ENCODE results near the gene PHGDH. TPM values are rescaled to one million over a fixed set of nuclear protein-coding genes. Genes with fewer than 3 reads are reported as not detected.
A peak's percentile ranks its signal among the peaks of the same experiment; 100 is the strongest.

PHGDH gene
- total RNA-seq, 1 donor from 2014 or later, result 1.4 TPM

DNA sequence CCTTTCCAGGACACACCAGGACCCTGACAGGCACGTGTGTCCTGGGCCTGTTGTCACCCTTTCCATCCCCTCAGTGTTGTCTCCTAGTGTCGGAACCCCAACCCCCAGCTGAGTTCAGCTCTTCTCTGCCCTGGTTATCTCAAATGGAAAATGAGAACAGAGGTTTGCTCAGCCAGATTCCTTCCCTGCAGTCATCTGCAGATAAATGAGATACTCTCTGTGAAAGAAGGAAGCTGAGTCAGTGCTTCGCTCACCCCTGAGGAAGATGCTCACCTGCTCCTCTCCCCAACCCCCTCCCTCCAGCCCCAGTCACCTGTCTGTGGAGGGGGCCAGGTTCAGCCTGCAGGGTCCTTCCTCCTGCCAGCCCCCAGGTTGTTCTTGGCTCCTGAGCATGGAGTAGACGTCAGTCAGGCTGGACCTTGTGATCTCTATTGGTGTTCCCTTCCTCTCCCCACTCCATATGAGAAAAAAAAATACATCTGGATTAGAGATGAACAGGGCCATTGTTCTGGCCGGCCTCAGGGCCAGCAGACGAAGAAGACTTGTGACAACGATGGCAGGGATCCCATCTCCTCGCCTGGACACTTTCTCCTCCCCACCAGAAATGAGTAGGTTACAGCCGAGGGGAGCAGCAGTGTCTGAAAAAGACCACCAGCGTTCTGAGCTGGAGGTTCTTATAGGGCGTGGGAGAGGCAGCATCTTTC is 20.9 kb downstream of the PHGDH start:
- no peak for DNase-seq

DNA sequence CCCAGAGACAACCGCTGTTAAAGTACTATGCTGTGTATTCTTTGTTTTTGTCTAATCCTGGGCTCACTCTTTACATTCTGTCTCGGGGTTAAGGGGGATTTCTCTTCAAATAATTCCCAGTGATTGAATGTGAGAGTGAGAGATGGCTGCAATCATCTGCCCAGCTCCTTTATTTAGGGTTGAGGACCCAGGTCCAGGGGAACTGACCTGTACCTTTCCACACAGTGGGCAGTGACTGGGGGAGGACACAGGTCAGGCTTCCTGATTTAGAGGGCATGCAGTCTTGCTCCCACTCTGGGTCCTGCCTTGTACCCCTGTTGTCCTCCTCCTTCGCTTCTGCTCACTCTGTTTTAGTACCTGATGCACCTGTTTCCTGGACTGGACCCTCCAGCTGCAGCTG is 22.0 kb downstream of the PHGDH start:
- no peak for DNase-seq

DNA sequence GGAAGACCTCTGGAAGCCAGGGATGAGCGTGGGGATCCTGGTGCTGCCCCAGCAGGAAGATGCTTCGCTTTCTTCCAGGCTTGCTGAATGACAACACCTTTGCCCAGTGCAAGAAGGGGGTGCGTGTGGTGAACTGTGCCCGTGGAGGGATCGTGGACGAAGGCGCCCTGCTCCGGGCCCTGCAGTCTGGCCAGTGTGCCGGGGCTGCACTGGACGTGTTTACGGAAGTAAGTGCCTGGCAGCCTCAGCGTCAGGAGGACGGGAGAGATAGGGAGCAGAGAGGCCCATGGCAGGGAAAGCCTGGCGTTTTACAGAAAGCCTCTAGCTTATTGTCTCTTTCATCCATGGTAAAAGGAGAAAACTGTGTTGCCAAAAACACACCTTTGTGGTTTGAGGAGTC is 23.5 kb downstream of the PHGDH start:
- DNase-seq, result no peak

DNA sequence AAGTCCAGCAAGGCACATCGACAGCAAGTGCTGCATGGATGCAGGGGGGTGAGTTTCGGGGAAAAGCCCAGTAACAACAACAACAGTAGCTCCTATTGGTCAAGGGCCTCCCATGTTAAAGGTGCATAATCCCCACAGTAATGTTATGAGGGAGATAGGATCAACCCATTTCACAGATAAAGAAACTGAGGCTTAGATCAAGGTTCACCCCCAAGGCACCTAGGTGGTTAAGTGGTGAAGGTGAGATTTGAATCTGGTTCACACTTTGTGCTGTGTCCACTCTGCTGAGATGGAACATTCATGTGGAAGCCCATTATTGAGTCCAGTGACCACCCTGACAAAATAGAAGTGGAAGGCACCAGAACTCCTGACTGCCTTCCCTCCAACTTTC is 24.9 kb downstream of the PHGDH start:
- DNase-seq, result no peak

DNA sequence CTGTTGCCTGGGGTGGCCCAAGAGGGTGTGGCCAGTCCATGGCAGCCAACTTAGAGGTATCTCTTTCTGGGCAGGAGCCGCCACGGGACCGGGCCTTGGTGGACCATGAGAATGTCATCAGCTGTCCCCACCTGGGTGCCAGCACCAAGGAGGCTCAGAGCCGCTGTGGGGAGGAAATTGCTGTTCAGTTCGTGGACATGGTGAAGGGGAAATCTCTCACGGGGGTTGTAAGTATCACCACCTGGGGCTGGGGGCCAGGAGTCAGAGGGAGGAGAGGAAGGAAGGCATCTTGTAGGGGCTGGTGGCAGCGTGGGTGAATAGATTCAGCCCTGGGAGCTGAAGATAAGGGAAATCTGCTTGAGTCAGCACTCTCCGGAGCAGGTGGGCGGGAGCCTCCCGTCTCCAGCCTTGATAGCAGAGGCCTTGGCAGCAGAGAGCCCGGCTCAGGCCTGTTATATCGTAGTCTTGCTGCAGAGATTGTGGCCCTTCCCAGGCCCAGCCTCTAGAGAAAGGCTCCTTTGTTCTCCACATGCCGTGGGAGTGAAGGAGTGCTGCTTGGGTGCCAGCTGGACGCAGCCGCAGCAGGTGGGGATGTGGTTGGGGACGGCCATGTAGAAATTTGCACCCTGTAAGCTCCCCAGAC is 25.4 kb downstream of the PHGDH start:
- no peak for DNase-seq

DNA sequence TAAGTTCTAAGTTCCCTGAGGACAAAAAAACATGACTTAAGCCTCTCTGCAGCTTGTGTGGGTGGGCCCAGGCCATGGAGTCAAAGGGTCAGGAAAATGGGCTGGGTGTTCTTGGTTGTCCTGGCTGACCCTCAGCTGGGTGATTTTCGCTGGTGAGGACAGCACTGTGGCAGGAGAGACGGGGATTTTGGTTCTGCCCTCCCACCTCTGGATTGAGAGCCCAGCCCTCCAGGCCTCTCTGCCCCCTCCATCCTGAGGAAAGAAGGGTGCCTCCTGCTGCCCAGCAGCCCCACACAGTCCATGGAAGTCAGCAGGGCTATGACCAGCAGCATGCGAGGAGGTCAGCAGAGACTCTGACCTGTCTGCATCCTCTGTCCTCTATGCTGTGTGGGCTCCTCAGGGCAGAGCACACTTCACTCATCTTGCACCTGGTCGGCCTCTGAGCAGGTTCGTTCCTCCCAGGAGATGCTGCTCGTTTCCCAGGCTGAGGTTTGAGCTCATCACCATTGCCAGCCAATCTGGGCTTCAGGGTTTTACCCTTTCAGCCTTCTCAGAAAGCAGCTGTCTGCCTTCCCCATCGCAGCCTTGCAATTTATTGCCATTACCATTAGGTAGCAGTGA is 26.5 kb downstream of the PHGDH start:
- no peak for DNase-seq

DNA sequence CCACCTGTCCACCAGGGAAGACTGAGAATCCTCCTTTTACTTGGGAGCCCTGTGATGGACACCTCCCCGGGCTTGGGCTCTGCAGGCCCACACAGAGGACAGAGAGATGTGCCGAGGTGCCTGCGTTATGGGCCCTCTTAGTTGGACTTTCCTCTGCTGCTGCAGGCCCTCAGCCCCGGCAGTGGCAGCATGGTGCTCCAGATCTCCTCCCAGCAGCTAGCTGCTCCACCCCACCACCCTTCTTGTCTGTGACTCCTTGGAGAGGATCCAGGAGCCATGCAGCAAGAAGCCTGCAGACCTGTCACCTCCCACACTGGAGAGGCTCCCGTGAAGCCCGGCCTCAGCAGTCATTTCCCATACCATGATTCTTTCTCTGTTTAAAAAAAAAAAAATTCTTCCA is 27.4 kb downstream of the PHGDH start:
- DNase-seq, result no peak

DNA sequence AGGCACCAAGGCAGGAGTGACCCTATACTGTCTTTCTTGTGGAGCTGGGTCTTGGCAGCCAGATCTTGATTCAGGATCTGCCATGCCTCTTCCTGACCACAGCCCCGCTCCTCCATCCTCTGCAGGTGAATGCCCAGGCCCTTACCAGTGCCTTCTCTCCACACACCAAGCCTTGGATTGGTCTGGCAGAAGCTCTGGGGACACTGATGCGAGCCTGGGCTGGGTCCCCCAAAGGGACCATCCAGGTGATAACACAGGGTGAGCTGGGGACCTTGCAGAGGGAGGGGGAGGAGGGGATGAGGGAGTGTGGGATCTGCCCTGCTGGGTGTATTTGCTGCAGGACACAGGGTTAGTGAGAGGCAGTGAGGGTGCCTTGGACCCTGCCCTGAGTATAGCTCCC is 28.5 kb downstream of the PHGDH start:
- DNase-seq, result no peak

DNA sequence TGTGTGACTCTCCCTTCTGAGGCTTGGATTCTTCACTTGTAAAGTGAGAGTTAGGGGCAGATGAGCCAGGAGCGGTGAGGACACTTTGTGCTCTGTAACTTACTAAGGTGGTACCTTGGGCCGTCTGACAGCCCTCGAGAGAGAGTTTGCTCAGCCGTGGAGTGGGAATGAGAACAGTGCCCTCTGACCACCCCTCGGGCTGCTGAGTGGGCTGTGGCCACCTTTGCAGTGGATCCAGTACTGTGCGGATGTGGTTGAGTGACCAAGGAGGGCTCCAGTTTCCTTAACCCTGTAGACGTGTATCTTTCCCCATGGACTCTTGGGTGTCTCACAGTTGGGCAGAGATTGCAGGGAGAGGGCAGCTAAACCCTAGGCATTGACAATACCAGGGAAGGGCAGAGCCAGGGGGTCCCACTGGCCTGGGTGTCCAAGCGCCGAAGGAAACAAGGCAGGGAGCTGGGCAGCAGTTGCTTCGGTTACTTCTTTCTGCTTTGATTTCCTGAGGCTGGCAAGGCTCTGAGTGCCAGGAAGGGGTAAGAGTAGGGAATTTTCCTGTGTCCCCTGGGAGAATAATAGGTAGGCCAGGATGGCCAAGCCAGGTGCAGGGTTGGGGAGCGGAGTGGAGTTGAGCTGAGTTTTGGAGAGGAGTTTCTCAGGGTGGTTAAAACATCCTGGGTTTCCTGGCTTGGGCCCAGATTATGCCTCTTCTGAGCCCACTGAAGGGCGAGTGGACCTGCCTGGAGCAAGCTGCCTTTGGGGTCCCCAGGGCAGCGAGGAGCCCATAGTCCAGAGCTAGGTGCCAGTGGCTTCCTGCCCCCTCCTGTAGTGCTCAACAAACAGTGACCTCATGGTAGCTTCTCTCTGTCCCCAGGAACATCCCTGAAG is 29.4 kb downstream of the PHGDH start:
- no peak for DNase-seq

DNA sequence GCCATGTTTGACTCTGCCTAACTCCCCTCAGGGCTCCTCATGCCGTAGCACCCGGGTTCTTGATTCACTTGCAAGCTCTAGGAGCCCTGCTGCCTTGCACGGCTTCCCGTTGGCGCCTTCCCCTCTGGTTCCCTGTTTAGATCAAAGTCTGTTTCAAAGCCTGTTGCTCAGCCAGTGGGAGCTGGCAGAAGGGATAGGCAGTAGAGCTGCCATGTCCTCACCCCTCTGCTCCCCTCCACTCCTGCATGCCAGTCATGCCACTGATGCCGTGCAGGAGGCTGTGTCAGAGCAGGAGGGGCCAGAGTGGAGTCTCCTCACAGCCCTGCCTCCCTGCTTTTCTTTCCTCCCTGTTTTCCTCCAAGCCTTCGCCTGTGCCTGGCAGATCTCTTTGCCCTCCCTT is 30.5 kb downstream of the PHGDH start:
- DNase-seq, result no peak

DNA sequence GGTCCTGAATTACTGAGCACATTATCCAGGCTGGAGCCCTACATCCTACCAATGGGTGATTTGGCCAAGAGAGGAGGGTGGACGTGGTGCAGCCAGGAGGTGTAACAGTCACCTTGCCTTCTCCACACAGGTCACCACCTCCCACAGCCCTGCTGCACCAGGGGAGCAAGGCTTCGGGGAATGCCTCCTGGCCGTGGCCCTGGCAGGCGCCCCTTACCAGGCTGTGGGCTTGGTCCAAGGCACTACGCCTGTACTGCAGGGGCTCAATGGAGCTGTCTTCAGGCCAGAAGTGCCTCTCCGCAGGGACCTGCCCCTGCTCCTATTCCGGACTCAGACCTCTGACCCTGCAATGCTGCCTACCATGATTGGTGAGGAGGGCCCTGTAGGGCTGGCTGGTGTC is 30.9 kb downstream of the PHGDH start:
- no peak for DNase-seq

DNA sequence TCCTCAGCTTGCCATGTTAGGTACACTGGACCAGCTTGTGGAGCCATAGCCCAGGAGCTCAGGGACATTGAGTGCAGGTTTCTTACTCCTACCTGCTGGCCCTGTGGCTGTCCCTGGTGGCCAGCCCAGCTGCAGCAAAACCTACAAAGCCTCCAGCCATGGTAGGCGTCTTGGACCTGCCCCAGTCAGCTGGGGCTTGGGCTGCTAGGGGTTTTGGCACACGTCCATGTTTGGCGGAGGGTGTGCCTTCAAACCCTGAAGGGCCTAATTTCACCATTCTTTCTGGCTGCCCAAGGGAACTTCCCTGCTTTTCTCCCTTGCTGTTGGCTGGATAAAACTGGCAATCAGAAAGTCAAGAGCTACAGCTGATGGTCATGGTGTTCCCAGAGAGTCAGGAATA is 31.6 kb downstream of the PHGDH start:
- no peak for DNase-seq

DNA sequence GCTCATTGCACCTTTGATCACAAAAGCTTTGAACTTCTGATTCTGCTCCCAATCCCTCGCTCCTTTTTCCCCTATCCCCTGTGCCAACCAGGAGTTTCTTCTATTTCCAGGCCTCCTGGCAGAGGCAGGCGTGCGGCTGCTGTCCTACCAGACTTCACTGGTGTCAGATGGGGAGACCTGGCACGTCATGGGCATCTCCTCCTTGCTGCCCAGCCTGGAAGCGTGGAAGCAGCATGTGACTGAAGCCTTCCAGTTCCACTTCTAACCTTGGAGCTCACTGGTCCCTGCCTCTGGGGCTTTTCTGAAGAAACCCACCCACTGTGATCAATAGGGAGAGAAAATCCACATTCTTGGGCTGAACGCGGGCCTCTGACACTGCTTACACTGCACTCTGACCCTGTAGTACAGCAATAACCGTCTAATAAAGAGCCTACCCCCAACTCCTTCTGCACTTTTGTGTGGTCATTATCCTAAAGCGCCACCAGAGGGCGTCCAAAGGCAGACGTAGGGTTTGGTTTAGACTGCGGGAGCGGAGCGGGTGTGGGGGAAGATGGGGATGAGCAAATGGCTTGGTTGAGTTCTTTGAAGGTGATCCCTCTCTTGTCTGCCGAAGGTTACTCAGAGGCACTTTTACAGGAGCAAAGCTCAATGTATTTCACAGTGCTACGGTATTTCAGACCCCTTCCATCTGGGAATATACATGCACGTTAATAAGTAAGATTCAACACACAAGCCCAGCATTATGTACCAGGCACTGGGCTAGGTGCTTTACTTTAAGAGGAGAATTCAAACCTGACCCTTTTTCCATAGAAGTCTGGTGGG is 32.3 kb downstream of the PHGDH start:
- DNase-seq, result peak; percentile 78

DNA sequence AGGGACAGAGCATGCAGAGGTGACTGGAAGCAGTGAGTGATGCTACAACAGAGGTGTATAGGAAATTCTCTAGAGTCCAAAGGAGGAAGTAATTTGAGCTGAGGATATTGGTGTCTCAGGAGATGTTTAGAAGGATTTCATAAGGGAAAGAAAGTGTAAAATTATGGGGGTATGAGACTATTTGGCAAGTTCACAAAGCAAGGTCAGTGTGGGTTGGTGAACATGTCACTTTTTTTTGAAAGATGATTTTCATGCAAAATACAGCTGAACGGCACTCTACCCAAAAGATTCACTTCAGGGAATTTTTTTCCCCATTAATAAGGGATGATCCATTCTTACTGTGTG is 32.8 kb downstream of the PHGDH start:
- DNase-seq, result no peak

DNA sequence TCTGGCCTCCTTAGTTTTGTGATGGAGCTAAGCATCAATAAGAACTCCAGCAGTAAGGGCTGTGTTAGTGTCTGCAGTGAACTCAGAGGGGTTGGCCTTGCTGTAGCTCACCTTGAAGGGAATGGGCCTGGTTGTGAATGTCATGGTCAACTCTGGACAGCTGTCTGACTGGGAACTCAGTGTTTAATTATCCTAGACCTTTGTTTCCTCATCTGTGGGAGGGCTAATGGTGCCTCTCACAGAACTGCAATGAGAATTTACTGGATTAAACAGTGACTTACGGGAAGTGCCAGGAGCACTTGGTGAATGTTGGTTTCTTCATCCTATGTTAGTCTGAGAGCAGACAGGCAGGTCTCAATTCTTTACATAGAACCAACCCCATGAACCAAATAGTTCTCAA is 33.3 kb downstream of the PHGDH start:
- DNase-seq, result no peak

DNA sequence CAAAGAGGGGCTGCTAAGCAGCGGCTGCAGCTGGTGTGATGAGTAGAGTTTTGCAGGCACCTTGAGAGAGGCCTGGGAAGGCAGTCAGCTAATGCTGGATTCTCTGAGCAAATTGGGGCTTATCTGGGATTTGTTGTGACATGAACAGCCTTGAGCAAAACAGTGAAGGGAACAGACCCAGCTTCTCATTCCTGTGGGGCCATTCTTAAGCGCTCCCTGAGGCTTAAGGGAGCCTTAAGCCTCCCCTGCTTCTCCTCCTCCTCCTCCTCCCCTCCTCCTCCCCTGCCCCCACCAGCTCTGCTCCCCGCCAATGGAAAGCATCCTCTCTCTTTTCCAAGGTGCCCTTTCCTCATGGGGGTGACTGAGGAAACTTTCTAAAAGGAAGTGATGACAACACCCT is 35.7 kb downstream of the PHGDH start:
- no peak for DNase-seq

DNA sequence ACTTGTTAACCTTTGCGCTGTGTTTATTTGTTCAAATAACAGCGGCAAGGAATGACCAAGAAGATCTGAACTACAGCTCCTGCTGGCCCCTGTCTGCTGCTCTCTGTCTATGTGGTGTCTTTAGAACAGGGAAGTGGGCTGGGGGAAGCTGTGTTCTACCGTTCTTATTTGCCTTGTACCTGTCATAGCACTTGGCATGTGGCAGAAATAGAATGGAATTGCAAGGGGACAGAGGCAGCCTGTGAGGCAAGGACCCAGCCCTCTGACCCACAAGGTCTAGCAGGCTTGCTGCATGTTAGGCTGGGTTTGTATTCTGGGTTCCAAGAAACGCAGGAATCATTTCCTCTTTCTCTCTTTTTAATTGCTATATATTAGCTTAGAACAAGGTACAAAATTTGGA is 36.3 kb downstream of the PHGDH start:
- DNase-seq, result no peak

DNA sequence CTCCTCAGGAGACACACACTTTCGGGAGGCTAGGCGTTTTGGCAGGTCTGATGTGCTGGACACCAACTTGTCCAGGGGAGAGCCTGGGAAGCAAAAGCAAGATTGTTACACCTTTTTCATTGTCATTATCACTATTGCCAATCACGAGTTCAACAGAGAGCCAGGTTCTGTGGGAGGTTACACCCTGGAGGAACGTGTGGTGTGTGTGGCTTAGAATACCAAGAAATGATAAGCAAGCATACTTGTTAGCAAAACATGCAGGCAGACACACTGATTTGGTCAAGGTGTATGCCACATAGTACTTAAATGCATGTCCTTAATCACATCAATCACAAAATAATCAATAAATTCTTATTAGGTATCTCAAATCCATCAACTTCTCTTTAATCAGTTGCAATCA is 40.9 kb downstream of the PHGDH start:
- DNase-seq, result no peak

DNA sequence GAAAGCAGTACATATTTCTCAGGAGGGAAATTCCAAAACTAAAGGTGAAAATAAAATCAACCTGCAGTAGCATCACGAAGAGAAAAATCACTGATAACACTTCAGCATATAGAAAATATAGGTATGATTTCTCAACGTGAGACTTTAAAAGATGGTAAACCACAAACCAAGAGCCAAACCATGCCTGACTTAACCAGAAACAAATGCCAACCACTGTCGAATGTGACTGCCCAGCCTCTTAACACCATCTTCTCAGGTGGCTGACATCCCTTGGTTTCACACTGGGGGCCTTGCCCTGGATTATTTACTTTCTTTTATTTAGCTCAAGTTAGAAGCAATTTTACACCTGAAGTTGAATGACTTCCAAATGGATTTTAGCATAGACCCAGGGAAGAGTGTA is 46.9 kb downstream of the PHGDH start:
- no peak for DNase-seq

DNA sequence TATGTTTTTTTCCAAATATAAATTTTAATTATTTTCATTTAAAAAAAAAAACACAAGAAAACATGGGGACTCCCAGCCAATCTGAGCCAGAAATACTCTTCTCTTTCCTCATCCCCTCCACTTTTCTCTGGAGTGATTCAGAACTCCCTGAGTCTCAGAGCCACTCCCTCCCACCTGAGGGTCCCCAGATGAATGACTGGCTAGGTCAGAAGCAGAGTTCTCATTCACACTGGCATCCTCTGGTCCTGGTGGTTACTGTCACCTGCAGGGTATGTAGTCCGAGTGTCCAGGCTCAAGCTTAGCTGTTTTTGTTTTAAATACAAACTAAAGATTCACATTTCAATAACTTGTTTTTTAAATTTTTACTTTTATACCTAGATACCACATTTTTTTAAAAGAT is 50.7 kb downstream of the PHGDH start:
- DNase-seq, result no peak

DNA sequence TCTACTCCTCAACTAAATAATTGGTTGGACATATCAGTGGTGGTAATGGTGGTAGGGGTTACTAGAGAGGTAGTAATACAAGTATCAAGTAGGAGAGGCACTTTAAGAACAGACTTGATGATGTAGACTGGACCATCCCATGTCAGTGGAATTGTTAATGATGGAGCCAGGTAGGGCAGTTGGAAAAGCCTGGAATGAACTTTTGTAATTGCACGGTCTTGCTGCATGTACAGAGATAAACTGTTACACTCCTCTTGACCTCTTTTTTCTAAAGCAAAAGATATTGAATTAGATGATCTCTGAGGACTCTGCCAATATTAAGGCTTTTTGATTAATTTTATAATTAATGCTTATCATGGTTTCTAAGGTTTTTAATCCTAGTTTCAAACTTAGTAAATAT is 51.2 kb downstream of the PHGDH start:
- no peak for DNase-seq

DNA sequence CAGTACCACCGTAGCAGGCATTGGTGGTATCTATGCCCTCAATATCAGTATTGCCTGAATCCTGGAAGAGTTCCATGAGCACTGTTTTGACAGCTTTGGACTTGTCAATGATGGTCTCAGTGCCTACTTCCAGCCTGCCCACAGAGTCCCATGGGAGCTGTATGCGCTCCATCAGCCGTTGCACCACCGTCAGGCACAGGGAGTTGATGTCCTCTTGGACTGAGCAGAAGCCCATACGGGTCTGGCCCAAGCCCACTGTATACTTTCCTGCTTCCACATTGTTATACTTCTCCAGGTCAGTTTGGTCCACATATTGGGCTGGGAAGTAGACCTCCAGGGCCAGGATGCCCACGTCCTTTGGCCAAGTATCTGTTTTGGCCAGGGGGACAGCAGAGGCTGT is 52.5 kb downstream of the PHGDH start:
- DNase-seq, result no peak

DNA sequence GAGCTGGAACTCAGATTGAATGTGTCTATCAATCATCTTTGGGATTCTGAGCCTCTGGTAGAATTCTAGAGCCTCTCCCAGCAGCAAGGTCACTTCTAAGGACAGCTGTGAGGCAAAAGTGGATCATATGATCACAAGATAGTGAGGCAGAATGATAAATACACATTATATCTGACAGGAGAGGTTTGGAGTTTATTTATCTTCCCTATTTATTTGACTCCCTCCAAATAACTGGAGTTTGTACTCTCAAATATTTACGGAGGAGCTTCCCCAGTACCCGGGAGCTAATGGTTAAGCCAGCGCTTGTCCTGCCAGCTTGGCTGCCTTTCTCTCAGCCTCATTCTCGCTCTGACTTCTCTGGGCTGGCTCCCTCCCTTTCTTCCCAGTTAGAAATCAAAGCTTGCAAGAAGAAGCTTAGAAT is 54.6 kb downstream of the PHGDH start:
- DNase-seq, result no peak
